HG02943 (cell line): Measurements from ENCODE around the gene INO80D.
"Not testable (repeated sequence)": the region's sequence is repeated elsewhere in the genome, so short reads cannot be mapped to it uniquely, and the experiment has no call there.

Experiments used
- ATAC-seq: cut with Tn5 transposase; IDR thresholded peaks from one replicate; pipeline ENCODE4 v1.9.1; 2021; ENCODE audit warnings: mild to moderate bottlenecking, low read depth, moderate library complexity; ENCODE audit not compliant: unreplicated experiment

INO80D gene, protein sequence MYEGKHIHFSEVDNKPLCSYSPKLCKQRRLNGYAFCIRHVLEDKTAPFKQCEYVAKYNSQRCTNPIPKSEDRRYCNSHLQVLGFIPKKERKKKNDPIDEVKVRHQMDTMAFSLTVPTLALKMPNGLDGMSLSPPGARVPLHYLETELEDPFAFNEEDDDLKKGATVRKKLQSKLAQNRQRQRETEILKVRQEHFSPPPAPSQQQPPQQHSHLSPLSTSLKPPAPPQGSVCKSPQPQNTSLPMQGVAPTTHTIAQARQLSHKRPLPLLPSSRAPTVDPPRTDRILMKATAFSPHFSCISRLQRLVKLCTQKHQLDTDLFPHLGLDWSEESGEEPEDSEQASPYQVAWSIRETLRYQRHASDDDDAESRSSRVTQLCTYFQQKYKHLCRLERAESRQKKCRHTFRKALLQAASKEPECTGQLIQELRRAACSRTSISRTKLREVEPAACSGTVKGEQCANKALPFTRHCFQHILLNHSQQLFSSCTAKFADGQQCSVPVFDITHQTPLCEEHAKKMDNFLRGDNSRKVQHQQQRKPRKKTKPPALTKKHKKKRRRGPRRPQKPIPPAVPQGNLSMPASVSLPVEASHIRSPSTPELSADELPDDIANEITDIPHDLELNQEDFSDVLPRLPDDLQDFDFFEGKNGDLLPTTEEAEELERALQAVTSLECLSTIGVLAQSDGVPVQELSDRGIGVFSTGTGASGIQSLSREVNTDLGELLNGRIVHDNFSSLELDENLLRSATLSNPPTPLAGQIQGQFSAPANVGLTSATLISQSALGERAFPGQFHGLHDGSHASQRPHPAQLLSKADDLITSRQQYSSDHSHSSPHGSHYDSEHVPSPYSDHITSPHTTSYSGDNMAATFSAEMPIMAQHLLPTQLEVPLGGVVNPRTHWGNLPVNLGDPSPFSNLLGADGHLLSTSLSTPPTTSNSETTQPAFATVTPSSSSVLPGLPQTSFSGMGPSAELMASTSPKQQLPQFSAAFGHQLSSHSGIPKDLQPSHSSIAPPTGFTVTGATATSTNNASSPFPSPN

DNA sequence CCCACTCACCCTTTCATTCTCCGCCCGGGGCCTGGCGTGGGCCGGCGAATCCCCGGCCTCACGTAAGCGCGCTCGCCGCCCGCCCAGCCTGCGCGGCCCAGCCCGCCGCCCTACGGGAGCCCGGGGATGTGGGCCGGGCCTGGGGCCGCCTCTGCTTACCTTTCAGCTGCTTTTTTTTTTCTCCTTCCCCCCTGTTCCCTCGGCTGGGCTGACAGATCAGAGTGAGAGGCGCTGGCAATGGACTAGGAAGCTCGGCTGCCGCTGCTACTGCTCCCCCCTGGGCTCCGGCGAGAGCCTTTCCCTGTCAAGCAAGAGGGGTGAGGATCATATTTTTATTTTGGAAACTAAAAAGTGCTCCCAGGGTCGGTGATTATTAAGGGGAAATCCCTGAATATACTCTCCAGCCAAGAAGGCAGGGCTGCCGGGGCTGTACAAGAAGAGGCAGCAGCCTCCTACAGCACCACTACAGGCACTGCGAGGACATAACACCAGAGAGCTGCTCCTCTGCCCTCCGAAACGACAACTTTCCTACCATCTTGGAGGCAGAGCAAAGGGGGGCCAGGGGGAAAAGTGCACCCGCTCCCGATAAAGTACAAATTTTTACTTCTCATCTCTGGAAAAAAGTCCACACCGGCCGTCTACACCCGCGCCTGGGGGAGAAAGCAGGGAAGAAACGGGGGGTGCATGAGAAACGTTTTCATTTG lies at the start of gene INO80D:
INO80D (minus strand) TSS at position 433 of the 704 bp plus-strand sequence. CDS start 23,158 bp downstream, outside the sequence.
- ATAC-seq, result peak; percentile 82

DNA sequence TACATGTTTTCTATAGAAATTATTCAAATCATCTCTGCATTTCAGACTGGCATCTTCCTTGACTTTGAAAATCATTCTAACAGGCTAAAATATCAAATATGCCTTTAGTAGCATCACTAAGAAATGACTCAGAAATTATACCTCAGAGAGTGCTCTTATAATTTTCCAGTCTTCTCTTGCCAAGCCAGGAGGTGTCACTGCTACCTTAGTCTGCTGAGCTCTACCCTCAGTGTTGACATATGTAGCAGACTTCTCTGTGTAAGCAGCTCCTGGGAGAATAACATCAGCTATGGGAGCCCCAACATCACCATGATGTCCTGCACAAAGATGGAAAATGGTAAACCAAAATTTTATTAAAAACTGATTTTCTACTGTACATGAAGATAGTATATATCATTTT lies 41.7 kb upstream of the INO80D start:
- ATAC-seq, result no peak

DNA sequence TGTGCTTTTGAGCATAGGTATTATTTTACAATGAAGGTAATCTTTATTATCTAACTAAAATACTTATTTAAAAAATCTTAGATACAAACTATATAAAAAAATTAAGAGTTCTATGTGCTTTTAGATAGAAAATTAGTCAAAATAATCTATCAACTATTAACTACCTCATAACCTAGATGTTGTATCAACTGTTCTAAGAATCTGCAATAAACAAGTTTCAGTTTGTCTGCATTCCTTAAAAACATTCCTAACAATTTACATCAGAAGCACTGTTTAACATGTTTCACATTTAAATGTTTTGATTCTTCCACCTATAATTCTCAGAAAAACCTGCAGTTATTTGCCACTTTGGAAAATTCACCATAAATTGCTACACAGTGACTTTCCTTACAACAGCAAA lies 39.9 kb upstream of the INO80D start:
- ATAC-seq, result no peak

DNA sequence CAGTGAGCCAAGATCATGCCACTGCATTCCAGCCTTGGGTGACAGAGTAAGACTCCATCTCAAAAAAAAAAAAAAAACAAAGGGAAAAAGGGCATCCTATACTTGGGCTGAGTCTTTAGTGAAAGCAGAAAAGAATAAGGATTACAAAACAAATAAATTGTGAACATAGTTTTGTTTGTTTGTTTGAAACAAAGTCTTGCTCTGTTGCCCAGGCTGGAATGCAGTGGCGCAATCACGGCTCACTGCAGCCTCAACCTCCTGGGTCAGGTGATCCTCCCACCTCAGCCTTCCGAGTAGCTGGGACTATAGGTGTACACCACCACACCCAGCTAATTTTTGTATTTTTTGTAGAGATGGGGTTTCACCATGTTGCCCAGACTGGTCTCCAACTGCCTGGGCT lies 36.6 kb upstream of the INO80D start:
- ATAC-seq, result not testable (repeated sequence)

DNA sequence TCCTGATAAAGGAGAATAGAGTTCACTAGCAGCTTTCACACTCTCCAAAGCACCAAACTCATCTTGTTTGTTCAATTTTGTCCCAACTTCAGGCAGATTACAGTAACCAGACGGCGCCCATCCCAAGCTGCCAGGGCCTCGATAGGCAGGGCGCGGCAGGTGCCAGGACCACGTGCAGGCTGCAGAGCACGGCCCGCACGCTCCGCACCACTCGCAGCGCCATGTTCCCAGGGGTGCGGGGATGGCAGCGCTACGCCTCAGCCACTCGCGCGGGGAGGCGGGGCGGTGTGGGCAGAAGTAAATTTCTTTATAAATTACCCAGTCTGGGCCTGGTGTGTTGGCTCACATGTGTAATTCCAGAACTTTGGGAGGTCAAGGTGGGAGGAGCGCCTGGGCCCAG lies 30.3 kb upstream of the INO80D start:
- ATAC-seq, result no peak

DNA sequence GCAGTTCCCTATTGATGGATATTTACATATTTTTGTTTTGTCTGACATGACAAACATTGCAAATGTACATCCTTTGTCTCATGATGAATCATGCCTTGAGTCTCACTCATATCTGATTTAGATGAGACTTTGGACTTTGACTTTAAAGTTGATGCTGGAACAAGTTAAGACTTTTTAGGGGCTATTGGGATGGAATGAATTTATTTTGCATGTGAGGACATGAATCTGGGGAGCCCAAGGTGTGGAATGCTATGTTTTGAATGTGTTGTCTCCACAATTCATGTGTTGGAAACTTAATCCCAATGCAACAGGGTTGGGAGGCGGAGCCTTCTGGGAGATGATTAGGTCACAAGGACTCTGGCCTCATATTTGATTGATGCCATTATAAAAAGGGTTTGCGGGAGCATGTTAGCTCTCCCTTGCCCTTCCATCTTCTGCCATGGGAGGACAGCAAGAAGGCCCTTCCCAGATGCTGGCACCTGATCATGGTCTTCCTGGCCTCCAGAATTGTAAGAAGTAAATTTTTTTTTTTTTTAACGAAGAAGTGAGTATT lies 29.1 kb upstream of the INO80D start:
- no peak for ATAC-seq

DNA sequence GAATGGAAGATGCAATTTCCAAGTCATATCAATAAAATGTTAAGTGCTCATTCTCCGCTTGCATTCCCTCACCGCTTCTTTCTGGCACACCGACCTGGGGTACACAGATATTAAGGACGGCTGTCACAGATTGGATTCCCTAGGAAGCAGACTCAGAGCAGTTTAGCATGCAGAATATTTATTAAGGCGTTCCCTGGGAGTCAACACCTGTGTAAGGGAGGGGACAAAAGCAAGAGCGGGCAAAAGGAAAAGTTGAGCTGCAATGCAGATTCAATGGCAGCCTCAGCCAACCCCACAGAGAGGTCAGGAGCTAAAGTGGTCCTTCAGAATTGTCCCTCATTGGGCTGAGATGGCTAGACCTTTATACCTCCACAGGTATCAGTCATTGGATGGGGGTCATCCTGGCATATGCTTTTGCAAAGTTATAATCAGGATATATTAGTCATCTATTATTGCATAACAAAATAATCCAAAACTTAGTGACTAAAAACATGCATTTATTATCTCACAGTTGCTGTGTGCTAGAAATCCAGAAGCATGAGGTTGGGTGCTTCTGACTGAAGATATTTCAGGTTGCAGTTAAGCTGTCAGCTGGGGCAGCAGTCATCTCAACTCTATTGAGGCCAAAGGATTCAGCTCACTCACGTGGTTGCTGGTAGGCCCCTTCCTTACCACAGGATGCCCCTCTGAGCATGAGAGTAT lies 27.0 kb upstream of the INO80D start:
- no peak for ATAC-seq

DNA sequence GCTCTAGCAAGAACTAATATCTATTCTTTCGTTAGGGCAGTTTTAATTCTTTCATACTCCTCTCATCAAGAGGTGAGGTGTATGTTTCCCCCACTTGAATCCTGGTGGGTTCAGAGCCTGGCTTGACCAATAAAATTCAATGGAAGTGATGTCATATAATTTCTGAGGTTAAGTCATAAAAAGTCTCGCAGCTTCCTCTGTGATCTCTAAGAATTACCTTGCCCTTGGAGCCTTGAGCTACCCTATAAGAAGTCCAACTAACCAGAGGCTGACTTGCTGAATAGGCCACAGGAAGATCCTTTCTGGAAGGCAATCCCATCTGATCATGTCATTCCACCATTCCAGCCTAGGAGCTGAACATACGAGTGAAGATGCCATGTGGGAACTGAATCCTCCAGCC lies 26.1 kb upstream of the INO80D start:
- no peak for ATAC-seq

DNA sequence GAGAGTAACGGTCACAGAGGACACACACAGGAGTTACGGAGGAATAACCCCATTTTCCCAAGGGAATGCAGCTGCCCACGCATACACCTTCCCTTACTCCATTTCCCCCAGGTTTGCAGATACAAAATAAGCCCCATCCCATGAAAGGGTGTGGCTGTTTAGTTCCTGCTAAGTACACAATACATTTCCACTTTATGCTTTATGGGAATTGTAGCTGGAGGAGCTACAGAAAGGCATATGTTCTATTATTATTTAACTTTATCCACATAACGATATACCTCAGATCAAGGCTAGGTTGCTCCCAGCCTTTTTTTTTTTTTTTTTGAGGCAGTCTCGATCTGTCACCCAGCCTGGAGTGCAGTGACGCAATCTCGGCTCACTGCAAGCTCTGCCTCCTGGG lies 22.7 kb upstream of the INO80D start:
- no peak for ATAC-seq

DNA sequence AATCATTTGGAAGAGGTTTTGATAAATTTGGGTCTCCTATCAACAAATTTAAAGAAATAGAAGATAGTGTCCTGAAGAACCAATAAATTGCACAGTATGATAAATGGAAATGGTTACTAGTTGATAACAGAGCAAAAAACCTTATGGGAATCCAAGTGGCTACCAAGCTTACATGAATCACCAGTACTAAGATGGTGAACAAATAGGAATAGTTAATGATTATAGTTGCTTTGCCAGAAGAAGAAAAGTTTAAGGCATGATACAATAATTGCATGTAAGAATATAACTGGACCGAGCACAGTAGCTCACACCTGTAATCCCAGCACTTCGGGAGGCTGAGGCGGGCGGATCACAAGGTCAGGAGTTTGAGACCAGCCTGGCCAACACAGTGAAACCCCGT lies 19.6 kb upstream of the INO80D start:
- no peak for ATAC-seq

DNA sequence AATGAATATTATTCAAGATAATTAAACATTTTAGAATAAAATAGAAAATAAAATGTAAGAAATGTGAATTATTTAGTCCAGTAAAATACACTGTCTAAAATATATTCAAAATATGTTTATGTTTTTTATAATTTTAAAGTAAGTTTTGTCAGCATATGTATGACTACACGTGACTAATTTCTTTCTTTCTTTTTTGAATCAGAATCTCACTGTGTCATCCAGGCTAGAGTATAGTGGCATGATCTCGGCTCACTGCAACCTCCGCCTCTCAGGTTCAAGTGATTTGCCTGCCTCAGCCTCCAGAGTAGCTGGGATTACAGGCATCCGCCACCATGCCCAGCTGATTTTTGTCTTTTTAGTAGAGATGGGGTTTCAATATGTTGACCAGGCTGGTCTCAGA lies 19.1 kb upstream of the INO80D start:
- ATAC-seq, result no peak

DNA sequence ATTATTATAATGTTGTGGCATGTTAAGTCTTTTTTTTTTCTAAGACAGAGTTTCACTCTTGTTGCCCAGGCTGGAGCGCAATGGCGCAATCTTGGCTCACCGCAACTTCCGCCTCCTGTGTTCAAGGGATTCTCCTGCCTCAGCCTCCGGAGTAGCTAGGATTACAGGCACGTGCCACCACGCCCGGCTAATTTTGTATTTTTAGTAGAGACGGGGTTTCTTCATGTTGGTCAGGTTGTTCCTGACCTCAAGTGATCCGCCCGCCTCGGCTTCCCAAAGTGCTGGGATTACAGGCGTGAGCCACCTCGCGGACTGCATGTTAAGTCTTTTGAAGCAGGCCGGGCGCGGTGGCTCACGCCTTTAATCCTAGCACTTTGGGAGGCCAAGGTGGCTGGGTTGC lies 12.9 kb upstream of the INO80D start:
- not testable (repeated sequence) for ATAC-seq

DNA sequence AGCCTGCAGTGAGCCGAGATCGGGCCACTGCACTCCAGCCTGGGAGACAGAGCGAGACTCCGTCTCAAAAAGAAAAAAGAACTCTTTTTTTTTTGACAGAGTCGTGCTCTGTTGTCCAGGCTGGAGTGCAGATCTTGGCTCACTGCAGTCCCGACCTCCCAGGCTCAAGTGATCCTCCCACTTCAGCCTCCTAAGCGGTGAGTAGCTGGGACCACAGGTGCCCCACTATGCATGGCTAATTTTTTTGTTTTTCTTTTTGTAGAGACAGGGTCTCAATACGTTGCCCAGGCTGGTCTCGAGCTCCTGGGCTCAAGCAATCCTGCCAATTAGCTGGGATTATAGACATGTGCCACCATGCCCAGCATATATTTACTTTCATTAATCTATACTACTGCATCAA lies 12.5 kb upstream of the INO80D start:
- ATAC-seq, result no peak

DNA sequence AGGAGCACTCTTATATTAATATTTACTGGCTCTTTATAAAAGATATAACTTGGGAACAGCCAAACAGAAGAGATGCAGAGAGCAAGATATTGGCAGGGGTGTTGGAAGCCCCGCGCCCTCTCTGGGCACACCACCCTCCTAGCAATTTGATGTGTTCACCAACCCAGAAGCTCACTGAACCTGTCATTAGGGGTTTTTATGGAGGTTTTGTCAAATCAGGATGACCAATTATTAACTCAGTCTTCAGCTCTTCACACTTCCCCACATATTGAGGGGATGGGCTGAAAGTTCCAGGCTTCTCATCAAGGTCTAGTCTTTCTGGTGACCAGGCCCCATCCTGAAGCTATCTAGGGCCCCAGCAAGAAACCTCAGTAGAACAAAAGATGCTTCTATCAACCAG lies 10.9 kb upstream of the INO80D start:
- ATAC-seq, result no peak

DNA sequence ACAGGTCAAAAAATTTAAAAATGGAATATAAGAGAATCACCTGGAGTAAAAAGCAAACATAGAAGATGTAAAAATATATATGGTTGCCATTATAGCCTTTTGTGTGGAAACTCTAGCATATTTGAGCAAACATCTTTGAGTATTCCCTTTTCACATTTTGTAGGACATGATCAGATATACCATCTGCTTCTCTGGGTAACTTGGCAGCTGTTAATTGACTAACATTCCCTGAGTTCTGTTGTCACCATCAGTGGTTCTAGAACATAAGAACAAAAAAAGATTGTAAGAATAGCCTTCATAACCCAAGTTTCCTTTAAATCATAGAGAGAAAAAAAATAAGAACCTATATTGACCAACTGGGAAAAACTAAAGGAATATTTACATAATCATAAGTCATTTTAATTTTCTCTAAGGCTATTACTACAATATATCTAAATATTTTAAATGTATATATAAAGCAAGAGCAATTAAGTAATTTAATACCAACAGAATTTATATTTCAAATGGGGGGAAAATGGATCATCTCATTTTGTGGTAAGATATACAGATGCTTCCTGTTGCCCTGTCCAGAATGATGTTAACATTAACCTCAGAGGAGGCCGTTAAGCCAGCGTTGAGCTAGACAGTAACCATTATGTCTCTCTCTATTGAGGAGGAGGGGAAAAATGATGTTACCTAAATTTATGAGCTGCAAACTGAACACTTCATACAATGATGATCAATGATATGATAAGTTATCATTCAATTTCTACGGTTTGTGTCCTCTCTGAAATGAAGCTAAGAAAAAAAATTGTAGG lies 9.8 kb upstream of the INO80D start:
- ATAC-seq, result no peak

DNA sequence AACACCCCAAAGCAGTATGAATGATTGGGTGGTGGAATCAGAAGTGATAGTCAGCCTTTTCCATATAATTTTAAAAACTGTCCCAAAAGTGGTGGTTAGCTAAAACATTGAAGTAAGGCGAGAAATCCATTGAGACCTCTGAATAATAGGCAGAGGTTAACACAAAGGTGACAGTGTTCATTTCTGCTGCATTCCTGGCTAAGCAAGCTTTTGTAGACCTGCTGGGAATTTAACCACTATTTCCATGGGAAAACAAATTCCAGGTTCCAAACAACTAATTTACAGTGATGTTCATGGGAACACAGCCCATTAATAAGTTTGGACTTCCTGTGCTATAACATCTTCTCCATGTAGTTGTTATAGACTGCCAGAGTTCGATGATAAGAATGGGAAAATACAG lies 6.3 kb upstream of the INO80D start:
- no peak for ATAC-seq

DNA sequence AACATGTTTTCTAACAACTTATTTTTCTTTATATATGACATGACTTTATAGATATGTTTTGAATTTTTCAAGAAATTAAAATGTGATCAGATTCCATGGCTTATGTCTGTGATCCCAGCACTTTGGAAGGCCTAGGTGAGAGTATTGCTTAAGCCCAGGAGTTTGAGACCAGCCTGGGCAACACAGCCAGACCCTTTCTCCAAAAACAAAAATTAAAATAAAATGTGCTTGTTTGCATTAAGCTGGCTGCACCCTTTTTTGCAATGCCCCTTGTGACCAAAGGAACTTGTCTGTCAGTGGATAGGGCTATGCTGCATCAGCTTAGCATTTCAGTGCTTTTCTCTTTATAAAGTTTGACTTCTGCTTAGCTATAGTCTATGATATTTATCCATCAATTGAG lies 2.3 kb upstream of the INO80D start:
- ATAC-seq, result no peak

DNA sequence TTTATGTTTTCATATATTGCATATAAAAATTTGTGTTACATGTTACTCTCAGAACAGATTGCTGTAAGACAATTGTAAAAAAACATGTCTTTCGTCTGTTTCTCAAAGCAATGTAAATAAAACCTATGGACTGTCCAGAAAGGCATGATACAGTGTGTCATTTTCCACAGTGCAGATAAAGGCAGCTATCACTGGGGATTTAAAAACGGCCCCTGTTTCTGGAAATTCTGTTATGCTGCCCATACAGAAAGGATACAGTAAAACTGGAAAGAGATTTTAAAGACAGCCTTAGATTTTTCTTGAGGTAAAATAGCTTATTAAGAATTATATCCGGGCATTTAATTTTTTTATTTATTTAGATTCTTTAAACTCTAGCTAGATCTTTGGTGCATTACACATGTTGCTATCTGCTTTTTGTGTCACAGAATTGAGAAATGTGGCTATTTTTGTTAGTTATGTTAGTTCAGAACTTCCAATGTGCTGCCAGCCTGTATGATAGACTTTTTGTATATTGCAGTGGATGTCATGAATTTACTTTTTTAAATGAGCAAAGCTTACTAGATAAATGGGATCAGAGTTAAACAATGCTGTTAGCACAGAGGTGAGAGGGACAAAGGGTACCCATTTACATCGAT lies 859 bp upstream of the INO80D start:
- ATAC-seq, result no peak
